GM23338 (cell line): ENCODE data around the gene GUCA1A. TPM values are rescaled to one million over a fixed set of nuclear protein-coding genes. Genes with fewer than 3 reads are reported as not detected.

Source experiments
- ATAC-seq: fragments of 200-7000 bp; cut with Tn5 transposase; 3 replicates; pipeline ENCODE4 v1.9.1; 2020
- DNase-seq: peaks from one replicate; pipeline ENCODE4 v3.0.0-alpha.2; 2015; ENCODE audit warnings: low spot score
- H2AFZ ChIP-seq: fragments of 200-600 bp; sonication (generic); 2 replicates; pipeline ENCODE4 v1.8.0; 2016; ENCODE audit warnings: antibody characterized with exemption, mild to moderate bottlenecking, moderate library complexity
- H3F3A ChIP-seq: fragments of 200-600 bp; sonication (generic); replicated peaks from 2 replicates; pipeline ENCODE4 v1.8.0; 2017; ENCODE audit warnings: antibody characterized with exemption, mixed run types, low read depth
- H3K27ac ChIP-seq: fragments of 200-600 bp; sonication (generic); 2 replicates; pipeline ENCODE4 v1.6.1; 2016; ENCODE audit warnings: low read depth
- H3K27me3 ChIP-seq: fragments of 200-600 bp; sonication (generic); 2 replicates; pipeline ENCODE4 v1.8.0; 2016; ENCODE audit warnings: mild to moderate bottlenecking, mixed run types, moderate library complexity; ENCODE audit not compliant: insufficient read depth
- H3K36me3 ChIP-seq: fragments of 200-600 bp; sonication (generic); 2 replicates; pipeline ENCODE4 v1.8.0; 2016; ENCODE audit warnings: mild to moderate bottlenecking; ENCODE audit not compliant: insufficient read depth
- H3K4me1 ChIP-seq: fragments of 200-600 bp; sonication (generic); 2 replicates; pipeline ENCODE4 v1.8.0; 2016; ENCODE audit warnings: mild to moderate bottlenecking, moderate library complexity; ENCODE audit not compliant: insufficient read depth
- H3K4me2 ChIP-seq: fragments of 200-600 bp; sonication (generic); 2 replicates; pipeline ENCODE4 v1.7.1; 2017; ENCODE audit warnings: mixed run types
- H3K4me3 ChIP-seq: fragments of 200-600 bp; sonication (generic); 2 replicates; pipeline ENCODE4 v1.6.1; 2016; ENCODE audit warnings: mixed run types
- H3K79me2 ChIP-seq: fragments of 200-600 bp; sonication (generic); replicated peaks from 2 replicates; pipeline ENCODE4 v1.8.0; 2017; ENCODE audit warnings: mild to moderate bottlenecking; ENCODE audit not compliant: insufficient read depth
- H3K9me2 ChIP-seq: fragments of 200-600 bp; sonication (generic); 2 replicates; pipeline ENCODE4 v1.8.0; 2017; ENCODE audit not compliant: insufficient read depth
- H4K20me1 ChIP-seq: fragments of 200-600 bp; sonication (generic); replicated peaks from 2 replicates; pipeline ENCODE4 v1.8.0; 2017; ENCODE audit warnings: mild to moderate bottlenecking; ENCODE audit not compliant: insufficient read depth
- H3K27ac Mint-ChIP-seq: 2 replicates; pipeline ENCODE4 v1.8.0; 2020; ENCODE audit warnings: inconsistent platforms, mild to moderate bottlenecking, moderate library complexity, mixed read lengths
- H3K27me3 Mint-ChIP-seq: 3 replicates; pipeline ENCODE4 v1.8.0; 2022; ENCODE audit warnings: low read depth, mild to moderate bottlenecking, moderate library complexity, mixed read lengths, inconsistent platforms; ENCODE audit not compliant: insufficient read depth, poor library complexity
- H3K36me3 Mint-ChIP-seq: 3 replicates; pipeline ENCODE4 v1.8.0; 2021; ENCODE audit warnings: low read depth, mild to moderate bottlenecking, inconsistent platforms, moderate library complexity, mixed read lengths
- H3K4me1 Mint-ChIP-seq: 3 replicates; pipeline ENCODE4 v1.8.0; 2020; ENCODE audit warnings: mild to moderate bottlenecking, inconsistent platforms, mixed read lengths
- H3K4me3 Mint-ChIP-seq: 3 replicates; pipeline ENCODE4 v1.8.0; 2021; ENCODE audit warnings: moderate library complexity, mild to moderate bottlenecking, inconsistent platforms, mixed read lengths
- H3K9me3 Mint-ChIP-seq: 3 replicates; pipeline ENCODE4 v1.8.0; 2020; ENCODE audit warnings: moderate library complexity, mild to moderate bottlenecking, inconsistent platforms, mixed read lengths
- CREB1 ChIP-seq: fragments of 250-450 bp; sonication (Bioruptor Pico); IDR thresholded peaks from 2 replicates; pipeline ENCODE4 v1.5.0; 2020; ENCODE audit warnings: low read depth, mild to moderate bottlenecking, moderate library complexity
- CTCF ChIP-seq, 2 experiments: fragments of 200-600 bp in 1 of 2; sonication (generic) in 1 of 2; conservative IDR thresholded peaks; 2 replicates each; pipeline versions ENCODE4 v1.5.1 to v1.6.1; 2016 to 2017; ENCODE audit warnings: antibody characterized with exemption in 2 of 2, low read depth in 2 of 2, mild to moderate bottlenecking in 2 of 2, moderate library complexity in 1 of 2
- EZH2 ChIP-seq: fragments of 200-600 bp; sonication (generic); IDR thresholded peaks from one replicate; pipeline ENCODE4 v1.8.0; 2017; ENCODE audit warnings: antibody characterized with exemption, mild to moderate bottlenecking, low read depth; ENCODE audit not compliant: unreplicated experiment
- EZH2phosphoT487 ChIP-seq: fragments of 200-600 bp; sonication (generic); IDR thresholded peaks from one replicate; pipeline ENCODE4 v1.8.1; 2018; ENCODE audit warnings: antibody characterized with exemption; ENCODE audit not compliant: unreplicated experiment
- NANOG ChIP-seq: IDR thresholded peaks from 2 replicates; pipeline ENCODE4 v1.6.1; 2016; ENCODE audit warnings: antibody characterized with exemption, borderline replicate concordance
- POLR2AphosphoS5 ChIP-seq: IDR thresholded peaks from 2 replicates; pipeline ENCODE4 v1.6.1; 2016; ENCODE audit warnings: antibody characterized with exemption, low read depth
- REST ChIP-seq: IDR thresholded peaks from one replicate; pipeline ENCODE4 v1.6.1; 2018; ENCODE audit warnings: antibody characterized with exemption; ENCODE audit not compliant: unreplicated experiment
- STAT1 ChIP-seq: IDR thresholded peaks from one replicate; pipeline ENCODE4 v1.6.1; 2016; ENCODE audit warnings: antibody characterized with exemption; ENCODE audit not compliant: unreplicated experiment
- ZNF331 ChIP-seq: fragments of 250-450 bp; sonication (Bioruptor Pico); IDR thresholded peaks from 2 replicates; pipeline ENCODE4 v1.5.0; 2020; ENCODE audit warnings: low read depth, mild to moderate bottlenecking, moderate library complexity
- ZNF462 ChIP-seq: fragments of 250-450 bp; sonication (Bioruptor Pico); IDR thresholded peaks from 2 replicates; pipeline ENCODE4 v1.5.0; 2020; ENCODE audit warnings: mild to moderate bottlenecking, moderate library complexity
- polyA plus RNA-seq: library from polyadenylated mRNA; unstranded; fragments of >200 nt; fragmentation: Nextera tagmentation; extraction: Ambion mirVana; gene quantifications from 2 replicates; pipeline ENCODE4 v1.2.1, GENCODE V29; 2016
- total RNA-seq: library from RNA; depleted of rRNA; stranded (reverse); fragments of >200 nt; shearing (Covaris generic); gene quantifications from 2 replicates; pipeline ENCODE4 v1.2.3, GENCODE V29; 2014

Gene GUCA1A
- total and polyA plus RNA-seq, 2 experiments from 2014 or later, result 5.2 to 10.6 TPM

DNA sequence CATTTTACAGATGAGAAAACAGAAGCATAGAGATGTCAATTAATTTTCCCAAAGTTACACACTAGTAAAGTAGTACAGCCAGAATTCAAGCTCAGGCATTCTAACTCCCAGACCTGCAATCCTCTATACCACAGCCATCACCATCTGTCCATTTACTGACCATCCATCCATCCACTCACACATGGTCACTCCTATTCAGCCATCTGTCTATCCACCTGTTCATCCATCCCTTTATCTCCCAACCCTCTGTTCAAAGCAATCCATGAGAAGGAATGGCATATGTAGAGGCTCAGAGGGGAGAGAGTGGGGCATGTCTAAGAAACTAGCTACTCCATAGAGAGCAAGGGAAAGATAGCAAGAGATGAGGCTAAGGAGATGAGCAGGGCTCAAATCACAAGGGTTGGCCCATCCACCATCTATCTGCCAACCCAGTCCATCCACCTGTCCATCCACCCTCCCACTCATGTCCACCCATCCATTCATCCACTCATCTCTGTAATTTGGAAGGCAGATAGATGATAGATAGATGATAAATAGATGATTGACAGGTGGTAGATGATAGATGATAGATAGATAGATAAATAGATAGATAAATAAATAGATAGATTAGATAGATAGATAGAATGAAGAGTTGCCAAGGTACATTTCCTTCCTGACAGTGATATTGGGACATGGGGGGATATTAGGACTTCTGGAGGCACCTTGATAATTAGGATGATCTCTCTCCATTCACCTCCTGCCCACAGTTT, 18.5 kb upstream of the GUCA1A start (continued):
- TF ChIP-seq CTCF (conservative IDR thresholded peaks at IDR 0.05; ENCODE audit: low read depth in 2 of 2), result no peak
- TF ChIP-seq NANOG, result no peak
- no peak for TF ChIP-seq STAT1
- no peak for TF ChIP-seq EZH2

GRCh38 chr6:42155293-42155692, 17.9 kb upstream of the GUCA1A start:
- no peaks in the 10 kb centered on the region for H3K36me3 ChIP-seq
- DNase-seq (no peak), ATAC-seq (no peak)
- H2AFZ ChIP-seq, result no peak overlapping the region
- no peaks in the 10 kb centered on the region for H3K27me3 ChIP-seq
- H3K4me2 ChIP-seq, result no peak overlapping the region
- no peaks in the 10 kb centered on the region for H3K79me2 ChIP-seq
- H3K4me1 ChIP-seq, result peaks cover 15% of the 10 kb centered on the region
- no peaks in the 10 kb centered on the region for H4K20me1 ChIP-seq
- H3K27ac ChIP-seq, result no peak overlapping the region
- no peaks in the 10 kb centered on the region; the same call in 1 of the 2 replicates for H3F3A ChIP-seq
- Mint-ChIP-seq H3K9me3 (no peaks in the 10 kb centered on the region), H3K27me3 (peaks cover 11% of the 10 kb centered on the region), H3K27ac (no peak overlapping the region), H3K36me3 (no peaks in the 10 kb centered on the region), H3K4me3 (no peak overlapping the region), H3K4me1 (peaks cover 24% of the 10 kb centered on the region)
- no peaks in the 10 kb centered on the region for H3K9me2 ChIP-seq
- no peak overlapping the region for H3K4me3 ChIP-seq
- TF ChIP-seq POLR2AphosphoS5, result no peak
- no peak for TF ChIP-seq NANOG
- no peak for TF ChIP-seq ZNF462 (CRISPR knock-in tag)
- no peak for TF ChIP-seq REST
- no peak for TF ChIP-seq STAT1
- no peak for TF ChIP-seq CTCF (conservative IDR thresholded peaks at IDR 0.05; ENCODE audit: low read depth in 2 of 2)
- TF ChIP-seq ZNF331, result no peak
- no peak for TF ChIP-seq CREB1 (CRISPR knock-in tag)
- TF ChIP-seq EZH2phosphoT487, result no peak
